Measurements from ENCODE around the gene MOV10.

- TF ChIP-seq CTCF (IDR thresholded peaks at IDR 0.05; ENCODE audit: borderline replicate concordance, extremely low read depth, low read length, poor library complexity, severe bottlenecking) (no peak), EZH2 (IDR thresholded peaks at IDR 0.05; ENCODE audit: borderline replicate concordance, low read depth, low read length, severe bottlenecking) (no peak)
These were observed 37.7 kb downstream of the MOV10 start for GRCh38 chr1:112712191-112712590.

Measured in DND-41 (cell line).